H54 (cell line): Measurements from ENCODE around the gene SESN2.

ENCODE experiments used
- DNase-seq: peaks from one replicate; pipeline ENCODE4 v3.0.0; 2011; ENCODE audit warnings: low spot score, mixed read lengths; ENCODE audit not compliant: insufficient read length
- FAIRE-seq: peaks from 3 replicates; lab custom pipeline; 2011; peaks lifted over from hg19 to GRCh38; lab: Jason Lieb, UNC
- POLR2A ChIP-seq: IDR thresholded peaks from 2 replicates; pipeline ENCODE4 v1.6.1; 2011; ENCODE audit warnings: low read depth, mild to moderate bottlenecking, low read length

Gene SESN2

GRCh38 chr1:28260803-28261174 is 1.5 kb downstream of the SESN2 start:
- DNase-seq: no peak
- TF ChIP-seq POLR2A: no peak
- no peak for FAIRE-seq

GRCh38 chr1:28264897-28265296 is 5.6 kb downstream of the SESN2 start:
- FAIRE-seq (no peak), DNase-seq (no peak)
- no peak for TF ChIP-seq POLR2A

GRCh38 chr1:28265577-28265976 is 6.3 kb downstream of the SESN2 start:
- DNase-seq (no peak), FAIRE-seq (no peak)
- TF ChIP-seq POLR2A: no peak

- no peak for DNase-seq
- TF ChIP-seq POLR2A: no peak
- no peak for FAIRE-seq
Observed at GRCh38 chr1:28266920-28267322, 7.6 kb downstream of the SESN2 start.

GRCh38 chr1:28267633-28268032 is 8.3 kb downstream of the SESN2 start:
- DNase-seq (no peak), FAIRE-seq (no peak)
- no peak for TF ChIP-seq POLR2A

- no peak for TF ChIP-seq POLR2A
- no peak for DNase-seq
- no peak for FAIRE-seq
Observed at GRCh38 chr1:28269529-28269928, 10.2 kb downstream of the SESN2 start.

GRCh38 chr1:28272215-28272852 is 13.0 kb downstream of the SESN2 start:
- FAIRE-seq (no peak), DNase-seq (no peak)
- no peak for TF ChIP-seq POLR2A

GRCh38 chr1:28273216-28273860 is 14.0 kb downstream of the SESN2 start:
- DNase-seq (no peak), FAIRE-seq (no peak)
- TF ChIP-seq POLR2A: no peak

GRCh38 chr1:28278763-28279162 is 19.4 kb downstream of the SESN2 start:
- FAIRE-seq: no peak
- no peak for TF ChIP-seq POLR2A
- no peak for DNase-seq

GRCh38 chr1:28279721-28280120 is 20.4 kb downstream of the SESN2 start:
- no peak for TF ChIP-seq POLR2A
- FAIRE-seq (no peak), DNase-seq (no peak)

- FAIRE-seq: no peak
- no peak for TF ChIP-seq POLR2A
- DNase-seq: no peak
Observed at GRCh38 chr1:28280501-28280900, 21.2 kb downstream of the SESN2 start.

GRCh38 chr1:28280977-28281381 is 21.7 kb downstream of the SESN2 start:
- TF ChIP-seq POLR2A: no peak
- no peak for DNase-seq
- FAIRE-seq: no peak

GRCh38 chr1:28281608-28282425 is 22.5 kb downstream of the SESN2 start:
- TF ChIP-seq POLR2A: no peak
- DNase-seq (no peak), FAIRE-seq (no peak)
